ENCODE measurements around the gene RAPGEF6.
"Not testable (repeated sequence)": the region's sequence is repeated elsewhere in the genome, so short reads cannot be mapped to it uniquely, and the experiment has no call there.

Gene RAPGEF6

DNA sequence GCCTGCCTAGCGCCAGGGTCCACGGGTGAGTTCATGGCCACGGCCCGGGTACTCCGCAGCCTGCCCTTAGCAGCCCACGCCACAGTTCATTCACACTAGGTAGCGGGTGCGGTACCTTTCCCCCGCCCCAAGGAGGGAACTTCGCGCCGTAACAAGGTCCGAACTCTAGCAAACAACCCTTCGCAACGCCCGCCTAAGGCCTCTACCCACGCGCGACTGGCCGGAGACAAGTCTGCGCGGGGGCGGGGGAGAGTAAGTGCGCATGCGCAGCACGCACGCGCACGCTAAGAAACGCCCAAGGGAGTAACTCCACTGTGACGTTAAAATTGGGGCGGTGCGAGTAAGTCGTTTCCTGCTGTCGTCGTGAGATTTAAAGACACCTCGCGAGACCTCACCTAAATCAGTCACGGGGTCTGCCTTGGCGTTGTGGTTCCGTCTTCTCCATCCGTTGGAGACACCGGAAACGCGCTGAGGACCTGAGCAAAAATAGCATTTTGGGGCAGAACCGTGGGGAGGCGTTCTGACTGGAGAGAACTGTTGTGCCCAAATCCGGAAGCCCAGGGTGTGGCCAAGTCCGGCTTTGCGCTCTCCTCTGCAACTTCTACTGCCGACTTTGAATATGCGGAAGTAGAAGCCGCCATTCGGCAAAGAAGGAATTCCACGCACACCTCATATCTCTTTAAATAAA is at the start of gene RAPGEF6:
TSS of gene RAPGEF6 (minus strand) at position 234 of the 688 bp plus-strand sequence. CDS start at position 35, 199 bp downstream.
- H3K9me3 ChIP-seq (ENCODE audit: control insufficient read depth in 1 of 2, low read length in 2 of 2): no peaks in the 10 kb centered on the region
- peak within 1 kb of the TSS; percentile 90 to 91 for H3K4me3 ChIP-seq (ENCODE audit: low read depth in 1 of 2, low read length in 2 of 2)
- H3K36me3 ChIP-seq (ENCODE audit: control insufficient read depth in 1 of 2, insufficient read depth in 2 of 2, low read length in 2 of 2): peaks cover 0 to 9% of the 10 kb centered on the region in 2 donors
- H3K27ac ChIP-seq (ENCODE audit: low read length): peak within 1 kb of the TSS; percentile 99
- no peaks in the 10 kb centered on the region for H3K27me3 ChIP-seq (ENCODE audit: low read depth, low read length)
- H3K4me1 ChIP-seq (ENCODE audit: control insufficient read depth in 1 of 2, insufficient read depth in 2 of 2, low read length in 2 of 2): peaks cover 5 to 25% of the 10 kb centered on the region in 2 donors

DNA sequence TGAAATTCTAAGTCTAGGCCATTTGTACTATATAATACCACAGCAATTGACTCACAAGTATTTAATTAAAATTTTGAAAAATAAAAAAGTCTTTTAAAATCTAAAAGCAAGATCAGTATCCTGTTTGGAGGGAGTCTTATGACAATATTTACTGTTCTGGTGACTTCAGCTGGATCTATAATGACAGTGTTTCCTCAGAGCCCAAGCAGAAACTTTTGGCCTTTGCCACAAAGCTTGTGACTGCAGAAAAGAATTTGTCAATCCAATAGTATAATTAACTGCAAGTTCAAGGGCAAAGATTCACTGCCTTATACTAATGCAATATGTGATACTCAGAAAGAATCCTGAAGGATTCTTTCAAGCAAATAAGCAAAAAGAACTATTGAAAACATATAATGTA is 49.6 kb upstream of the RAPGEF6 start:
- Histone ChIP-seq H3K27me3 (ENCODE audit: low read depth, low read length) (no peaks in the 10 kb centered on the region), H3K36me3 (ENCODE audit: control insufficient read depth in 1 of 2, insufficient read depth in 2 of 2, low read length in 2 of 2) (peaks cover 4 to 13% of the 10 kb centered on the region in 2 donors), H3K4me1 (ENCODE audit: control insufficient read depth in 1 of 2, insufficient read depth in 2 of 2, low read length in 2 of 2) (peaks cover 0 to 4% of the 10 kb centered on the region in 2 donors), H3K9me3 (ENCODE audit: control insufficient read depth in 1 of 2, low read length in 2 of 2) (no peaks in the 10 kb centered on the region), H3K4me3 (ENCODE audit: low read depth in 1 of 2, low read length in 2 of 2) (no peak overlapping the region), H3K27ac (ENCODE audit: low read length) (no peak overlapping the region)

DNA sequence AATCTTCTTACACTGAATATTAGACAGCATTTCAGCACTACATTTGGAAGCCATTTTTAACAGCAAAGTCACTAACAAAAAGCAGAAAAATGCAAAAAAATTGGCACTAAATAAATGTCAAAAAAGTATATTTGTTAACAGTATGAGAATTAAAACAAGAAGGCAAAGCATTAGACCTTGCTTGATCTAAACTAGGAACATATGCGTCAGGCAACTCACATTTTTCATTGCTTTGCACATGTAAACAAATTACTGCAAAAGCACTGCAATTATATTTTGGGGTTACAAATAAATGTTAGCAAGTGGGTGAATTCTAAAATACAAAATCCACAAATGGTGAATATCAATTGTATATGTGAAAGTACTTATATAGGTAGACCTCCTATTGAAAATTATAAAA is 49.0 kb upstream of the RAPGEF6 start:
- peaks cover 6 to 14% of the 10 kb centered on the region in 2 donors for H3K36me3 ChIP-seq (ENCODE audit: control insufficient read depth in 1 of 2, insufficient read depth in 2 of 2, low read length in 2 of 2)
- peaks cover 0 to 4% of the 10 kb centered on the region in 2 donors for H3K4me1 ChIP-seq (ENCODE audit: control insufficient read depth in 1 of 2, insufficient read depth in 2 of 2, low read length in 2 of 2)
- H3K27ac ChIP-seq (ENCODE audit: low read length): no peak overlapping the region

GRCh38 chr5:131682826-131683225 is 47.8 kb upstream of the RAPGEF6 start:
- H3K27ac ChIP-seq (ENCODE audit: low read length): no peak overlapping the region
- no peaks in the 10 kb centered on the region for H3K27me3 ChIP-seq (ENCODE audit: low read depth, low read length)
- H3K4me3 ChIP-seq (ENCODE audit: low read depth in 1 of 2, low read length in 2 of 2): no peak overlapping the region
- no peaks in the 10 kb centered on the region for H3K9me3 ChIP-seq (ENCODE audit: control insufficient read depth in 1 of 2, low read length in 2 of 2)
- H3K36me3 ChIP-seq (ENCODE audit: control insufficient read depth in 1 of 2, insufficient read depth in 2 of 2, low read length in 2 of 2): peaks cover 9 to 14% of the 10 kb centered on the region in 2 donors
- H3K4me1 ChIP-seq (ENCODE audit: control insufficient read depth in 1 of 2, insufficient read depth in 2 of 2, low read length in 2 of 2): peaks cover 0 to 4% of the 10 kb centered on the region in 2 donors

More for the DNA sequence above, 49.0 kb upstream of the RAPGEF6 start:
- Histone ChIP-seq H3K27me3 (ENCODE audit: low read depth, low read length) (no peaks in the 10 kb centered on the region), H3K4me3 (ENCODE audit: low read depth in 1 of 2, low read length in 2 of 2) (no peak overlapping the region), H3K9me3 (ENCODE audit: control insufficient read depth in 1 of 2, low read length in 2 of 2) (no peaks in the 10 kb centered on the region)

DNA sequence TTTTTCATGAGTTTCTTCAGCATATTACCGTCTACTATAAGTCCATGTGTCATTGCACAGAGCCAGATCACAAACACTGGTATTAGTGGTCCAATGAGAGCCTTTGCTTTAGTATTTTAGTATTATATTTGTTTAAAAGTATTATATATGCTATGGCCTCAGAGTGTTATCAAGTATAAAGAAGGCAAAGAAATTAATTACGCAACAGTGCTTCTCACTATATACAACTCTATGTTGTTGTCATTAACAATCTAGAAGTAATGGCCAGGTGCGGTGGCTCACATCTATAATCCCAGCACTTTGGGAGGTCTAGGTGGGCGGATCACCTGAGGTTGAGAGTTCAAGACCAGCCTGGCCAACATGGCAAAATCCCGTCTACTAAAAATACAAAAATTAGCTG is 47.1 kb upstream of the RAPGEF6 start:
- peaks cover 15 to 16% of the 10 kb centered on the region in 2 donors for H3K36me3 ChIP-seq (ENCODE audit: control insufficient read depth in 1 of 2, insufficient read depth in 2 of 2, low read length in 2 of 2)
- H3K27me3 ChIP-seq (ENCODE audit: low read depth, low read length): no peaks in the 10 kb centered on the region
- no peak overlapping the region for H3K27ac ChIP-seq (ENCODE audit: low read length)
- no peaks in the 10 kb centered on the region for H3K9me3 ChIP-seq (ENCODE audit: control insufficient read depth in 1 of 2, low read length in 2 of 2)
- no peak overlapping the region for H3K4me3 ChIP-seq (ENCODE audit: low read depth in 1 of 2, low read length in 2 of 2)
- H3K4me1 ChIP-seq (ENCODE audit: control insufficient read depth in 1 of 2, insufficient read depth in 2 of 2, low read length in 2 of 2): peaks cover 0 to 4% of the 10 kb centered on the region in 2 donors

DNA sequence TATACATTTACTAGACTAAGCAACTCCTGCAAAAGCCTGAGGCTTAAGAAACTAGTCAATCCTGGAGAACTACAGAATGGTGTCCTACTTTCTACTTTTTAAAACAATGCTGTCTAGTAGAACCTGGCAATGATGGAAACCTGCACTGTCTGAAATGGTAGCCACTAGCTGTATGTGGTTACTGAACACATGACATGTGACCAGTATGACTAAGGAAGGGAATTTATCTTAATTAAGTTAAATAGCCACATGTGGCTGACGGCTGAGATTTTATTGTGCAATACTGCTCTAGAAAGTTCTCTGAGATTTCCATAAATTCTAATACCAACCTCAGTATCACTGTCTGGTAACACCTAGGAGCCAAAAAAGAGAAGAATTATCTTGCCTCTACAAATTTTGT is 44.9 kb upstream of the RAPGEF6 start:
- Histone ChIP-seq H3K27me3 (ENCODE audit: low read depth, low read length) (no peaks in the 10 kb centered on the region), H3K9me3 (ENCODE audit: control insufficient read depth in 1 of 2, low read length in 2 of 2) (no peaks in the 10 kb centered on the region), H3K4me3 (ENCODE audit: low read depth in 1 of 2, low read length in 2 of 2) (no peak overlapping the region), H3K4me1 (ENCODE audit: control insufficient read depth in 1 of 2, insufficient read depth in 2 of 2, low read length in 2 of 2) (peaks cover 0 to 4% of the 10 kb centered on the region in 2 donors), H3K27ac (ENCODE audit: low read length) (no peak overlapping the region), H3K36me3 (ENCODE audit: control insufficient read depth in 1 of 2, insufficient read depth in 2 of 2, low read length in 2 of 2) (peaks cover 19 to 25% of the 10 kb centered on the region in 2 donors)

GRCh38 chr5:131678273-131678672 is 43.2 kb upstream of the RAPGEF6 start:
- Histone ChIP-seq H3K36me3 (ENCODE audit: control insufficient read depth in 1 of 2, insufficient read depth in 2 of 2, low read length in 2 of 2) (peaks cover 19 to 25% of the 10 kb centered on the region in 2 donors), H3K4me1 (ENCODE audit: control insufficient read depth in 1 of 2, insufficient read depth in 2 of 2, low read length in 2 of 2) (peaks cover 0 to 11% of the 10 kb centered on the region in 2 donors)
- not testable (repeated sequence) for H3K4me3 ChIP-seq (ENCODE audit: low read depth in 1 of 2, low read length in 2 of 2); H3K27ac ChIP-seq (ENCODE audit: low read length); H3K27me3 ChIP-seq (ENCODE audit: low read depth, low read length); H3K9me3 ChIP-seq (ENCODE audit: control insufficient read depth in 1 of 2, low read length in 2 of 2)

DNA sequence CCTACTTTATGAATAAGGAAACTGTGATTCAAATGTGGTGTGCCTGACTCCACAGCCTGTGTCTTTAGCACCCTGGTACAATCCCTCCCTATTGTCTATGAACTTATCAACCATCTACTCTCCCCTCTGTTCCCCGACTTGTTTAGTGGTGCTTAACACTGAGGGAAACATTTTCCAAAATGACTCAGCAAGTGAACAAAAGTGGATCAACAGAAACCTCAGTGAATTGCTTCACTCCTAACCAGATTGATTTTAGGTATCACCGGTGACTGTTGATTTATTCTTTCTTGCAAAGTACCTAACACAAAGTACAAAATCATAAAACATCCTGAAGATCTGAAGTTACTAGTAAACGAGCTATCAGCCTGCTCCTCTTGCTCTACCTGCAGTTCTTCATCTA is 42.1 kb upstream of the RAPGEF6 start:
- Histone ChIP-seq H3K4me1 (ENCODE audit: control insufficient read depth in 1 of 2, insufficient read depth in 2 of 2, low read length in 2 of 2) (peaks cover 0 to 19% of the 10 kb centered on the region in 2 donors), H3K4me3 (ENCODE audit: low read depth in 1 of 2, low read length in 2 of 2) (no peak overlapping the region), H3K27ac (ENCODE audit: low read length) (no peak overlapping the region), H3K36me3 (ENCODE audit: control insufficient read depth in 1 of 2, insufficient read depth in 2 of 2, low read length in 2 of 2) (peaks cover 19 to 28% of the 10 kb centered on the region in 2 donors), H3K27me3 (ENCODE audit: low read depth, low read length) (no peaks in the 10 kb centered on the region), H3K9me3 (ENCODE audit: control insufficient read depth in 1 of 2, low read length in 2 of 2) (no peaks in the 10 kb centered on the region)

DNA sequence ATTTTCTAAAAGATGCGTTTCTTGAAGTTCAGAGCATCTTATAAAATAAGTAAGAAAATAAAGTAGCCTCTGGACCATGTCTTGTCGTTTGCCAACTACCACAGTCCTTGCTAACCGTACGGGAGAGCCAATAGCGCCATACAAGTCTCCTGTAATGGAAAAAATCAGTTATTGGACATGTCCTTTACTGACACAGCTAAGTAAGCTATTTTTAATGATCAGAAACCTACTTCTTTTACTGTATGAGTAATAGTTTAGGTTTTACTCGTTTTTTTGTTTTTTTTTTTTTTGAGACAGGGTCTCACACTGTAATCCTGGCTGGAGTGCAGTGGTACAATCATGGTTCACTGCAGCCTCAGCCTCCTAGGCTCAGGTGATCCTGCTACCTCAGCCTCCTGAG is 37.7 kb upstream of the RAPGEF6 start:
- Histone ChIP-seq H3K27ac (ENCODE audit: low read length) (peak overlapping the region; percentile 91), H3K4me3 (ENCODE audit: low read depth in 1 of 2, low read length in 2 of 2) (peak overlapping the region in 1 of 2 donors; percentile 33), H3K27me3 (ENCODE audit: low read depth, low read length) (no peaks in the 10 kb centered on the region), H3K36me3 (ENCODE audit: control insufficient read depth in 1 of 2, insufficient read depth in 2 of 2, low read length in 2 of 2) (peaks cover 24 to 30% of the 10 kb centered on the region in 2 donors), H3K4me1 (ENCODE audit: control insufficient read depth in 1 of 2, insufficient read depth in 2 of 2, low read length in 2 of 2) (peaks cover 6 to 37% of the 10 kb centered on the region in 2 donors), H3K9me3 (ENCODE audit: control insufficient read depth in 1 of 2, low read length in 2 of 2) (no peaks in the 10 kb centered on the region)

DNA sequence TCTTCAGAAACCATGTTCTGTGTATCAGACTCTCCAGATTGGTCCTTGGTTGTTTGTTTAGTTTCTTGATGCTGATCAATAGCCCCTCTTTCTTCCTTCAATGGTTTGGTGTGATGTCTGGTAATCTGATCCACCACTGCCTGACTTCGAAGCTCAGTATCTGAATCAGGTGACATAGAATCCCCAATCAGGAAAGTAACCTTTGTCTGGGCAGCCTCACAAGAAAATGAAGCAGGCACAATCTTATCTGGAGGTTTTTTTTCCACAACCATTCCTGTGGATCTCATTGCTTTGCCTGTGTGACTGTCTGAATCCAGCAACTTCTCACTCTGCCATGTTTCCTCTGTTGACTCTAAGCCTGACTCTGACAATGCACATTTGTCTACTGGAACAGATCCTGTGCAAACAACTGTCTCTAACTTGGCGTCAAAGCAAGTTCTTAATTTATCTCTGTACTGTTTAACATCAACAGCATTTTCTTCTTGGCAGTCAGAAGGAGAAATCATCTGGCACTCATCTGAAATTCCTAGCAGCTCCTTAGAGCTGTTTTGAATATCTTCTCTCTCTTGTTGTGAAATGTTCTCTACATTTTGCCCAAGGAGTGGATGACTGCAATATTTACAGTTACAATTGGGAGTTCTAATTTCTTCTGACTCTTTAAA is 37.1 kb upstream of the RAPGEF6 start:
- Histone ChIP-seq H3K27ac (ENCODE audit: low read length) (peak overlapping the region; percentile 91), H3K36me3 (ENCODE audit: control insufficient read depth in 1 of 2, insufficient read depth in 2 of 2, low read length in 2 of 2) (peaks cover 18 to 23% of the 10 kb centered on the region in 2 donors), H3K4me3 (ENCODE audit: low read depth in 1 of 2, low read length in 2 of 2) (no peak overlapping the region), H3K4me1 (ENCODE audit: control insufficient read depth in 1 of 2, insufficient read depth in 2 of 2, low read length in 2 of 2) (peaks cover 6 to 37% of the 10 kb centered on the region in 2 donors), H3K9me3 (ENCODE audit: control insufficient read depth in 1 of 2, low read length in 2 of 2) (no peaks in the 10 kb centered on the region), H3K27me3 (ENCODE audit: low read depth, low read length) (no peaks in the 10 kb centered on the region)

- peaks cover 6 to 37% of the 10 kb centered on the region in 2 donors for H3K4me1 ChIP-seq (ENCODE audit: control insufficient read depth in 1 of 2, insufficient read depth in 2 of 2, low read length in 2 of 2)
- H3K27ac ChIP-seq (ENCODE audit: low read length): peak overlapping the region; percentile 53
- H3K27me3 ChIP-seq (ENCODE audit: low read depth, low read length): no peaks in the 10 kb centered on the region
- peaks cover 11 to 16% of the 10 kb centered on the region in 2 donors for H3K36me3 ChIP-seq (ENCODE audit: control insufficient read depth in 1 of 2, insufficient read depth in 2 of 2, low read length in 2 of 2)
- H3K4me3 ChIP-seq (ENCODE audit: low read depth in 1 of 2, low read length in 2 of 2): no peak overlapping the region
- no peaks in the 10 kb centered on the region for H3K9me3 ChIP-seq (ENCODE audit: control insufficient read depth in 1 of 2, low read length in 2 of 2)
Measured at GRCh38 chr5:131671409-131671808, 36.4 kb upstream of the RAPGEF6 start.

All from muscle layer of duodenum (tissue), 2 donors.